A673 (cell line): ENCODE data around the gene DROSHA.

Source experiments
- EZH2 ChIP-seq: fragments of 200-600 bp; sonication (generic); IDR thresholded peaks from 2 replicates; pipeline ENCODE4 v1.6.1; 2017; ENCODE audit warnings: borderline replicate concordance, low read depth, mild to moderate bottlenecking, mixed read lengths, antibody characterized with exemption, low read length; ENCODE audit not compliant: poor library complexity, severe bottlenecking
- TF ChIP-seq, protein P1 (sequence below): fragments of 300-800, 200-600 bp; sonication (generic); conservative IDR thresholded peaks from 2 replicates; pipeline ENCODE4 v1.5.1; 2017; ENCODE audit warnings: low read depth, mild to moderate bottlenecking, antibody characterized with exemption, low read length, moderate library complexity, mixed read lengths

DNA sequence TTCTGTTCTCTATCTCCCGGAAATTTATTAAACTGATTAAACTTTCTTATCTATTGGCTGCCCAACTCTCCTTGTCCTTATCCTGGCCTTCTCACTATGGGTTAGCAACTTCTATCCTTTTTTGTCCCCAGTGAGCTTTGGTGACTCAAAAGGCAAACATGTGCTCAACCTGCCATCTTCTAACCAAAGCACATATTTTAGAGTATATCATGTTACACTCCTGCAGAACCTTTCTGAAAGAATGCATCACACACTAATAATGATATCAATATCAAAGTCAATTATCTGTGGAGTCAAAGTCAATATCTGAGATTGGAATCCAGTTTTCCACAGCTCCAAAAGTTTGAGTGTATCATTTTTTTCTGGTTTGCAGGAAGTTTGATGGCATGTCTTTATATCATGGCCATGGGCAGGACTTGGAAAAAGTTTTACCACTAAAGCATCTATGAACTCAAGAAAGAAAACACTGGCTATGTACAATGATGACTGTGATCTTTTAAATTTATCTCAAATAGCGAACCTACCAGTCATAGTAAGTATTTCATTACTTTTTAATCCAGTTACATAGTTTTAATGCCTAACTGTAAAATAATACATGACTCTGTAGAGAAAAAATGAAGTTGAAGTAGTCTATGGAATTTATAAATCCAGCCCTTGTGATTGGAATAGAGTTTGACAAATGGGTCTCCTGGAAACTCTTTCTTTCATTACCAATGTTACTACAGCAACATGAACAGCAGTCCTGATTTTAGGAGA lies 166.8 kb downstream of the DROSHA start:
- TF ChIP-seq, protein P1, sequence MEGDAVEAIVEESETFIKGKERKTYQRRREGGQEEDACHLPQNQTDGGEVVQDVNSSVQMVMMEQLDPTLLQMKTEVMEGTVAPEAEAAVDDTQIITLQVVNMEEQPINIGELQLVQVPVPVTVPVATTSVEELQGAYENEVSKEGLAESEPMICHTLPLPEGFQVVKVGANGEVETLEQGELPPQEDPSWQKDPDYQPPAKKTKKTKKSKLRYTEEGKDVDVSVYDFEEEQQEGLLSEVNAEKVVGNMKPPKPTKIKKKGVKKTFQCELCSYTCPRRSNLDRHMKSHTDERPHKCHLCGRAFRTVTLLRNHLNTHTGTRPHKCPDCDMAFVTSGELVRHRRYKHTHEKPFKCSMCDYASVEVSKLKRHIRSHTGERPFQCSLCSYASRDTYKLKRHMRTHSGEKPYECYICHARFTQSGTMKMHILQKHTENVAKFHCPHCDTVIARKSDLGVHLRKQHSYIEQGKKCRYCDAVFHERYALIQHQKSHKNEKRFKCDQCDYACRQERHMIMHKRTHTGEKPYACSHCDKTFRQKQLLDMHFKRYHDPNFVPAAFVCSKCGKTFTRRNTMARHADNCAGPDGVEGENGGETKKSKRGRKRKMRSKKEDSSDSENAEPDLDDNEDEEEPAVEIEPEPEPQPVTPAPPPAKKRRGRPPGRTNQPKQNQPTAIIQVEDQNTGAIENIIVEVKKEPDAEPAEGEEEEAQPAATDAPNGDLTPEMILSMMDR = no peak
- TF ChIP-seq EZH2 = no peak
